Body of pancreas (tissue), 4 donors: ENCODE data around the gene FRMD5. TPM values are rescaled to one million over a fixed set of nuclear protein-coding genes. Genes with fewer than 3 reads are reported as not detected.
"Not testable (repeated sequence)": the region's sequence is repeated elsewhere in the genome, so short reads cannot be mapped to it uniquely, and the experiment has no call there.

Experiments used
- ATAC-seq: fragments of 150-250 bp; one replicate; pipeline ENCODE4 v1.9.1; 2016
- DNase-seq, 4 donors: peaks; one replicate each; pipeline ENCODE4 v3.0.0-alpha.2; 2019
- H3K27ac ChIP-seq, 4 donors: fragments of 200-600 bp; sonication (generic); 1 replicate in 3 of 4; 2 replicates in 1 of 4; pipeline versions ENCODE4 v1.5.1 to v1.6.1; 2016 to 2019; ENCODE audit warnings: mild to moderate bottlenecking in 1 of 4, mixed read lengths in 1 of 4, moderate library complexity in 1 of 4
- H3K27me3 ChIP-seq, 2 donors: fragments of 200-600 bp; sonication (generic); one replicate each; pipeline ENCODE4 v1.6.0; 2016; ENCODE audit warnings: mild to moderate bottlenecking in 1 of 2
- H3K36me3 ChIP-seq, 2 donors: fragments of 200-600 bp; sonication (generic); replicated peaks in 1 of 2; 2 replicates each; pipeline ENCODE4 v1.5.1; 2016; ENCODE audit warnings: low read depth in 2 of 2; ENCODE audit not compliant: insufficient read depth in 1 of 2
- H3K4me1 ChIP-seq: fragments of 200-600 bp; sonication (generic); one replicate; pipeline ENCODE4 v1.6.0; 2016
- H3K4me3 ChIP-seq, 2 donors: fragments of 200-600 bp; sonication (generic); 1 replicate in 1 of 2; 2 replicates in 1 of 2; pipeline ENCODE4 v1.5.1; 2016 to 2019
- H3K9me3 ChIP-seq, 3 donors: fragments of 200-600 bp; sonication (generic); 1 replicate in 2 of 3; 2 replicates in 1 of 3; pipeline ENCODE4 v1.5.1; 2016
- POLR2A ChIP-seq, 3 donors: fragments of 450-650 bp; IDR thresholded peaks; one replicate each; pipeline ENCODE4 v1.6.1; 2016; ENCODE audit warnings: antibody characterized with exemption in 3 of 3, mild to moderate bottlenecking in 2 of 3
- WGBS, 2 donors: methylation state at CpG; one replicate each; pipeline ENCODE4 v1.1.5; 2017; 5-methylcytosine and 5-hydroxymethylcytosine counted together
- intact Hi-C: fragments of 100-400 bp; cut with DNase I; formaldehyde crosslinking; loops from one replicate; pipeline ENCODE4 v1.15.1; 2023
- total RNA-seq, 2 donors: library from RNA; depleted of rRNA; stranded (reverse); fragments of >200 nt; gene quantifications; one replicate each; pipeline ENCODE4 v1.1.0, GENCODE V29; 2016
- TF ChIP-seq, protein P1 (sequence below), 7 experiments: fragments of 450-650 bp in 4 of 7; fragments of 200-600 bp in 3 of 7; sonication (generic) in 3 of 7; IDR thresholded peaks; one replicate each; pipeline ENCODE4 v1.5.1; 2016 to 2019; ENCODE audit warnings: antibody characterized with exemption in 7 of 7

The FRMD5 gene
- total RNA-seq, 2 donors from 2014 or later, result 1.3 TPM; not detected in 1

DNA sequence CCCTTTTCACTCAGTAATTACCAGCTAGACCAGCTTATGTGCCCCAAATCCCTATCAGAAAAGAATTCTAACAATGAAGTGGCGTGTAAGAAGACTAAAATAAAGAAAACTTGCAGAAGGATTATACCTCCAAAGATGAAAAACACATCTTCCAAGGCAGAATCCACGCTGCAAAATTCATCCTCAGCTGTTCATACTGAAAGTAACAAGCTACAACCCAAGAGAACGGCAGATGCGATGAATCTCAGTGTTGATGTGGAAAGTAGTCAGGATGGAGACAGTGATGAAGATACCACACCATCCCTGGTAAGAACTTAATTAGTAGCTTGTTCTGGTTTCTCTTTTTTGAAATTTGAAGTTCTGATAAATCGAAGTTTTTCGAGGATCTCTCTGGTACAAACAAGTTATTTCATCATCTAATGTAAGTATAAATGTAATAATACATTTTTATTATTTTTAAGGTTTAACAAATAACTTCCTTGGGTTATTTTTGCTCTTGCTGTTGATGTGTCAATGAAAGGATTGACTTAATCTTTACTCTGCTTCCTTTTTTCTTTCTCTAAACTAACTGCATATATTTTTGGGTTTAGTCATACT, 366.9 kb downstream of the FRMD5 start:
- H3K9me3 ChIP-seq, result no peaks in the 10 kb centered on the region
- no peaks in the 10 kb centered on the region for H3K27me3 ChIP-seq
- H3K27ac ChIP-seq, result peak overlapping the region in 1 of 4 donors; percentile 7
- TF ChIP-seq, protein P1, sequence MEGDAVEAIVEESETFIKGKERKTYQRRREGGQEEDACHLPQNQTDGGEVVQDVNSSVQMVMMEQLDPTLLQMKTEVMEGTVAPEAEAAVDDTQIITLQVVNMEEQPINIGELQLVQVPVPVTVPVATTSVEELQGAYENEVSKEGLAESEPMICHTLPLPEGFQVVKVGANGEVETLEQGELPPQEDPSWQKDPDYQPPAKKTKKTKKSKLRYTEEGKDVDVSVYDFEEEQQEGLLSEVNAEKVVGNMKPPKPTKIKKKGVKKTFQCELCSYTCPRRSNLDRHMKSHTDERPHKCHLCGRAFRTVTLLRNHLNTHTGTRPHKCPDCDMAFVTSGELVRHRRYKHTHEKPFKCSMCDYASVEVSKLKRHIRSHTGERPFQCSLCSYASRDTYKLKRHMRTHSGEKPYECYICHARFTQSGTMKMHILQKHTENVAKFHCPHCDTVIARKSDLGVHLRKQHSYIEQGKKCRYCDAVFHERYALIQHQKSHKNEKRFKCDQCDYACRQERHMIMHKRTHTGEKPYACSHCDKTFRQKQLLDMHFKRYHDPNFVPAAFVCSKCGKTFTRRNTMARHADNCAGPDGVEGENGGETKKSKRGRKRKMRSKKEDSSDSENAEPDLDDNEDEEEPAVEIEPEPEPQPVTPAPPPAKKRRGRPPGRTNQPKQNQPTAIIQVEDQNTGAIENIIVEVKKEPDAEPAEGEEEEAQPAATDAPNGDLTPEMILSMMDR (IDR thresholded peaks at IDR 0.05), result no peak
- no peak for TF ChIP-seq POLR2A (IDR thresholded peaks at IDR 0.05)
- intact Hi-C loops, result no loop called here
- WGBS, 2 donors, result 59 to 69% methylated on average over 6 of the region's 6 CpGs
- ATAC-seq (no peak), DNase-seq (no peak)
- no peaks in the 10 kb centered on the region for H3K36me3 ChIP-seq
- H3K4me1 ChIP-seq, result peaks cover 26% of the 10 kb centered on the region
- no peak overlapping the region for H3K4me3 ChIP-seq

DNA sequence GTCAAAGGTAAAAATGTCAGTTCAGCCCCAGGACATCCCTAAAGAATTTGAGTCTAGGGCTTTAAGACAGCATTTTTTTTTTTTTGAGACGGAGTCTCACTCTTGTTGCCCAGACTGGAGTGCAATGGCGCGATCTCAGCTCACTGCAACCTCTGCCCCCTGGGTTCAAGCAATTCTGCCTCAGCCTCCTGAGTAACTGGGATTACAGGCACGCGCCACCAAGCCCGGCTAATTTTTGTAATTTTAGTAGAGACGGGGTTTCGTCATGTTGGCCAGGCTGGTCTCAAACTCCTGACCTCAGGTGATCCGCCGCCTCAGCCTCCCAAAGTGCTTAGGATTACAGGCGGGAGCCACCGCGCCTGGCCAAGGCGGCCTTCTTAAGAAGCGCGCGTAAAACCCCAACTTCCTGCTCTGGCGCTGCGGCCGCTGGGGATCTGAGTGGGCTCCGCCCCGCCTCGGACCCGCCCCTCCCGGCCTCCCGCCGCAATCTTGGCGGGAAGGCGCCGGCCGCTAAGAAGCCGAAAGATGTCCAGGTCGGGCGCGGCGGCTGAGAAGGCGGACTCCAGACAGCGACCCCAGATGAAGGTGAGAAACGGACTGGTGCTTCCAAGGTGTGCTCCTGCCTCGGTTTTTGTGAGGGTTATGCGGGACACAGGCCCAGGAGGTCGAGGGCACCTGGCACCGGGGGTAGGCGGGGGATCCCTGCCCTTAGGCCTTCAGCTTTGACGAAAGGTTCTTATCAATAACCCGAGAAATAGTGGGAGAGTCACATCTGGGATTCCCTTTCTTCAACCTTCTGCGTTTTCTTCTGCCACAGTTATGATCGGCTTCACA, 368.3 kb downstream of the FRMD5 start, which contains the start of gene WDR76:
Gene WDR76, plus strand, starts transcription at position 495 of the 834 bp plus-strand sequence. Its CDS starts 31 bp downstream, at position 526.
- Histone ChIP-seq H3K9me3 (no peaks in the 10 kb centered on the region), H3K36me3 (no peaks in the 10 kb centered on the region), H3K4me3 (peak within 1 kb of the TSS in 1 of 2 donors; percentile 30), H3K4me1 (peaks cover 39% of the 10 kb centered on the region), H3K27ac (peak within 1 kb of the TSS; percentile 21 to 76 (median 68)), H3K27me3 (no peaks in the 10 kb centered on the region)
- DNase-seq (peak; percentile 81 to 88 (median 84)), ATAC-seq (peak; percentile 73)
- WGBS, 2 donors, result 2 to 9% methylated on average over 12 to 48 of the region's 48 CpGs
- intact Hi-C loops, result no loop called here
- peak in 2 of 3 donors; percentile 60 to 71 for TF ChIP-seq POLR2A (IDR thresholded peaks at IDR 0.05)
- TF ChIP-seq, protein P1 (IDR thresholded peaks at IDR 0.05), result peak in 1 of 7 experiments; percentile 6

DNA sequence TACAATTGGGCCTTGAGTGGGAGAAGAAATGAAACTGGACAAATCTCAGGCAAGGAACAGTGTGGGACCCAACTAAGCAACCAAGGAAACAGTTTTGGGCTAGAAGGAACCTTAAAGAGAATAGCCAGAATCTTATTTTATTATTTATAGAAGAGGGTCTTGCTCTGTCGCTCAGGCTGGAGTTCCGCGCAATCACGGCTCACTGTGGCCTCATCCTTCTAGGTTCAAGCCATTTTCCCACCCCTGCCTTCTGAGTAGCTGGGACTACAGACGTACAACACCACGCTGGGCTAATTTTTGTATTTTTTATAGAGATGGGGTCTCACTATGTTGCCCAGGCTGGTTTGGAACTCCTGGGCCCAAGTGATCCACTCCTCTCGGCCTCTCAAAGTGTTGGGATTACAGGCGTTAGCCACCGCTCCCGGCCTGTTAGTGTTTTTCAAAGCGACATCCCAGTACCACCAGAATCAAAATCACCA, 369.0 kb downstream of the FRMD5 start:
- Histone ChIP-seq H3K36me3 (no peaks in the 10 kb centered on the region), H3K4me1 (peaks cover 44% of the 10 kb centered on the region), H3K27ac (peak overlapping the region in 3 of 4 donors; percentile 66 to 76 (median 70)), H3K4me3 (no peak overlapping the region), H3K27me3 (no peaks in the 10 kb centered on the region), H3K9me3 (no peaks in the 10 kb centered on the region)
- WGBS, 2 donors, result 92 to 93% methylated on average over 11 of the region's 11 CpGs
- DNase-seq, result no peak
- TF ChIP-seq, protein P1 (IDR thresholded peaks at IDR 0.05), result no peak
- TF ChIP-seq POLR2A (IDR thresholded peaks at IDR 0.05), result no peak
- ATAC-seq, result no peak
- intact Hi-C loops, result no loop called here

DNA sequence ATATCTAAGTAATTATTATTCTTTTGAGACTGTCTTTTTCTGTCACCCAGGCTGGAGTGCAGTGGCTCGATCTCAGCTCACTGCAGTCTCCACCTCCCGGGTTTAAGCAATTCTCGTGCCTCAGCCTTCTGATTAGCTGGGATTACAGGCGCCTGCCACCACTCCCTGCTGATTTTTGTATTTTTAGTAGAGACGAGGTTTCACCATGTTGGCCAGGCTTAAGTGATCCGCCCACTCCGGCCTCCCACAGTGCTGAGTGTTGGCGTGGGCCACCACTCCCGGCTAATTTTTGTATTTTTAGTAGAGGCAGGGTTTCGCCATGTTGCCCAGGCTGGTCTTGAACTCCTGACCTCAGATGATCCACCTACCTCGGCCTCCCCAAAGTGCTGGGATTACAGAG, 369.8 kb downstream of the FRMD5 start:
- H3K4me3 ChIP-seq, ATAC-seq, intact Hi-C loops, H3K27ac ChIP-seq, H3K9me3 ChIP-seq, DNase-seq, H3K36me3 ChIP-seq, H3K27me3 ChIP-seq: not testable (repeated sequence)
- peaks cover 44% of the 10 kb centered on the region for H3K4me1 ChIP-seq
- 83 to 90% methylated on average over 10 to 11 of the region's 11 CpGs for WGBS, 2 donors
